Hematopoietic multipotent progenitor cell treated with erythropoietin and hydrocortisone succinate and interleukin-3 and kit ligand, for 8 days (in vitro differentiated cells): ENCODE data around the gene TIA1.
"Not testable (repeated sequence)": the region's sequence is repeated elsewhere in the genome, so short reads cannot be mapped to it uniquely, and the experiment has no call there.

Source experiments
- DNase-seq: peaks from one replicate; pipeline ENCODE4 v3.0.0-alpha.2; 2015

TIA1 gene

DNA sequence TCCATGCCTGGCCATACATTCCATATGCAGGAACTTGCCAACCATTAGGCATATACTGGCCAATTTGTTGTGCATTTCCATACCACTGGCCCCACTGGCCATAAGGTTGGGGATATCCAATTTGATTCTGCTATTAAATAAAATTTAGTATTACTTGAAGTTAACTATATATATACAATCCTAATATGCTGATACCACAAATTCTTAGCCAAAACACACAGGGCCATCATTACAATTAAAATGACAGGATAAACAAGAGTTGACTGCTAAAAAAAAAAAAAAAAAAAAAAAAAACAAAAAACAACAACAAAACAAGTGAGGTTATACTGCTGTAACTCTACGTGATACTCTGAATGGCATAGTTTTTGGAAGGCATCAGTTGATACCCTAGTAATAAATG is 34.1 kb downstream of the TIA1 start:
- no peak for DNase-seq

DNA sequence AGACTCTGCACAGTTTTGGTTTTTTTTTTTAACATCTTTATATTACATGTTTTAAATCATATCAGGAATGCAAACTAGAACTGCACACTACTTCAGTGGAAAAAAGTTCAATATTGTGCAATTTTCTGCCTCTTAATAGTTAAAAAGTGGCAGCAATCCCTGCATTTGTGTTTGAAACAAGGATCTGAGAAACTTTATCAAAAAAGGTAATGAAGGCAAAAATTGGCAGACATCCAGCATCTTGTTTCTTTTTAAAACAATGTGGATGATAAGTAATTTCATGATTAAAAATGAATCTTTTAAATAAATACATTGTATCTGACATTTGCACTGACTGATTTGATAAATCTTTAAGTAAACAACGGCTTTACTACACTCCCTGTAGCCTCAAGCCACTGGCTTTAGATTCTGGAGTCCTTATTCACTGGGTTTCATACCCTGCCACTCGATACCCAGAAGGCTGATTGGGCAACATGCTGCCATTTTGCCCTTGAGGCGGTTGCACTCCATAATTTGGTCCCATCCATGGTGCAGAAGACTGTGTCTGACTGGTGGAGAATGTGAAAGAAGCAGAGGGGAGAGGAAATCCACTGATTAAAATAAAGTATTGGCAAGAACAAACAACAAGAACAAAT is 36.0 kb downstream of the TIA1 start:
- peak; percentile 19 for DNase-seq

DNA sequence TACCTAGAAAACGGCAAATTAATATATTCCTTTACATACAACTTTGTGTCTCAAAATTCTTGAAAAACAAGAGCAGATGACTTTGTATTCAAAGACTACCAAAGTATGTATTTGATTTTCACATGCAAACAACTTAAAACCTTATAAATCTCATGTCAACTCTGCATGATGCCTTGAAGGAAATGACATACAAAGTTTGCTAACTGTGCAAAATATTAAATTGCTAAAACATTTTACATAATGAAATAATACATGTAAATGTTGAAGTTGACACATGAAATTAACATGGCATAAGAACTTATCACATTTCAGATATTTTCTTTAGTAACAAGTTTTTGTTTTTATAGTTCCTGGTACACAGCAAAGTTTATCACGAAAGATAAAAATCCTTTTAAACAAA is 36.8 kb downstream of the TIA1 start:
- DNase-seq = no peak

DNA sequence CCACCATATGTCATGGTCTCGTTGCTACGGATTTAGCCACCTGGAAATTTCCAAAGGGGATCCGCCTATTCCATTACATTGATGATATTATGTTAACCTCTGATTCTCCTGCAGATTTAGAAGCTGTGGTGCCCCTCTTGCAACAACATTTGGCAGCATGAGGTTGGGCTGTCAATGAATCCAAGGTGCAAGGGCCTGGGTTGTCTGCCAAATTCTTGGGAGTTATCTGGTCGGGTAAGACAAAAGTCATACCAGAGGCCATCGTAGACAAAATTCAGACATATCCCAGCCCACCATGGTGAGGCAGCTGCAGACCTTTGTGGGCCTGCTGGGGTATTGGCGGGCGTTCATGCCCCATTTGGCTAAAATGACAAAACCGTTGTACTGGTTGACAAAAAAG is 44.0 kb downstream of the TIA1 start:
- no peak for DNase-seq

DNA sequence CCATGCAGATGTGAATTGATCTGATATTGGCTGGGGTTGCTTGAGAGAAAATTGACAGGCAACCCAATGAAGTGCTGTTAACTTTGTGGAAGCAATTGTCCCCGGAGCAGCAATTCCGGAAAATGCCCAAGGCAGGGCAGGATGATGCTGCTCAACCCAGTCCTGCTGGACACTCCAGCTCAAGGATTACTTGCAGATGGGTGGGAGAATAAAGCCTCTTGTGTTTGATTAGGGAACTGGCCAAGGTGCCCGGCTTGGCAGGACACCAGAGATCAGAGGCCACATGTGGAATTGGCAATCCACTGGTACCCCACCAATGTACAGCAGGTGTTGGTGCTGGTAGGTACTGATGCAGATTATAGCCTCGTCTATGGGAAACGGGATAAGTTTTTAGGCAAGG is 45.3 kb downstream of the TIA1 start:
- no peak for DNase-seq

DNA sequence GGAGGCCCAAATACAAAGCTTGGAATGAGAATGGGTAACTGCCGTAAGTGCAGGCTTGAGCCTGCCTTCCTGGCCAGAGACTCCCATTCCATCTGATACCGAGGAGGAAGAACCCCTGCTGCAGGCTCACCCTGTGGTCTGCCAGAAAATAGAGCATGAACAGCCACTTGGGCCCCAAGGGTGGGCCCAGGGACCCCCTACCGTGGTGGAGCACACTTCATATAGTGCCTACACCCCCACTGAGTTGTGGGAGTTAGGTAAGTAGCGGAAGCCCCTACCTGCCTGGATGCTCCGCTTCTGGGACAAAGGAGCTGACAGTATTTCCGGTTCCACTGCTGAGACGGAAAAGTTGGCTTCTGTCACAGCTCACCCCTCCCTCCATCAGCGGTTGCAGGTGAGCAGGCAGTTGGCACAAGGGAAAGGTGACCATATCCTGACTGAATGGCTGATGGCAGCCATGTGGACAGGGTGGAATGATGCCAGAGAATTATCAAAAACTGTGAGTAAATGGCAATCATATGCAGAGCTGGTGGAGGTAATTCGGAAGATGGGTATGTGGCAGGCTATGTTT is 46.1 kb downstream of the TIA1 start:
- DNase-seq = no peak

DNA sequence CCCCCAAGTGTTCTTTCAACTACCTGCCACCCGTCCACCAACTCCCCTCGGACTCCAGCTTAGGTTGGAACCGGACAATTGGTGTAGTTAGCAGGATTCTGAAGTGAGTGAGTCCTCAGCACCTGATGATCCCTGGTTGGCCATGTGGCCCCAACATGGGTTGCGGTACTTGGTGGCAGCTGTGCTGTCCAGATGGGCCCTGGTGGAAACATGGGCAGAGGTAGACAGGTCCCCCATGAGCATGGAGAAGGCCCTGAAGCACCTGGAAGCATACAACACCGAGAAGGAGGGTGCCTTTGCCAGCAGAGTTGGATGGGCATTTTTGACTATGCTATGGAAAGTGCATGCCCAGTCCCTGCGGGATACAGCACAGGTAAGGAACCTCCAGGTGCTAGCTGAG is 46.6 kb downstream of the TIA1 start:
- DNase-seq = no peak

DNA sequence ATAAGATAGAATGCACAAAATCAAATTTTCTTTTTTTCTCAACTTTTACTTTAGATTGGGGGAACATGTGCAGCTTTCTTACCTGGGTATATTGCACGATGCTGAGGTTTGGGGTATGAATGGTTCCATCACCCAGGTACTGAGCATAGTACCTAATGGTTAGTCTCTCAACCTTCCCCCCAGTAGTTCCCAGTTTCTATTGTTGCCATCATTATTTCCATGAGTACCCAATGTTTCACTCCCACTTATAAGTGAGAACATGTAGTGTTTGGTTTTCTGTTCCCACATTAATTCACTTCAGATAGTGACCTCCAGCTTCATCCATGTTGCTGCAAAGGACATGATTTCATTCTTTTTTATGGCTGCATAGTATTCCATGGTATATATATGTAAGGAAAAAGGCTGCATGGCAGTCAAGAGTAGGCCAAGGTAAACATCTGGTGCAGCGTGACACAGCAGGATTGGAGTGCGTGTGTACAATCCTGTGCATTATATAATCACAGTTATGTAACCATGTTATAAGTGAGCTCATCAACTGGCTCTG is 47.1 kb downstream of the TIA1 start:
- no peak for DNase-seq

DNA sequence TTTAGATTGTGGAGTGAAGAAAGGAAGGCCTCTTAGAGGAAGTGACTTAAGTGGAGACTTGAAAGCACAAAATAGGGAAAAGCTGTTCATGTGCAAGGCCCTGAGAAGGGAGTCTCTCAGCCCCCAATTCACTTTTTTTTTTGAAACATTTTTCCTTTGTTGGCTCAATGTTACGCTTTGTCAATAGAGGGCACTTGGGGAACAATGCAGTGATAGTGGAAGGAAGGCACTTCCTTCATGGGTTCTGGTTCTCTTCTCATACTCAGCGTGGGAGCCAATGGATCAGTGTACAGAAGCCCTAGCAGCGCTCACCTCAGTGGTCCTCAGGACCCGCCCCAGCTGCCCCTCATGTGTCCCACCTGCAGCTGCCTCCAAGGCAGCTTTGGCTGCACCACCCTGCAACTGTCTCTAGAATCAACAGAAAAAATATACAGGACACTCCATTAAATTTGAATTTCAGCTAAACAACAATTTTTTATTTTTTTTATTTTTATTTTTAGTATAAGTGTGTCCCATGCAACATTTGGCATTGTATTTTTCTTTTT is 49.0 kb downstream of the TIA1 start:
- no peak for DNase-seq

DNA sequence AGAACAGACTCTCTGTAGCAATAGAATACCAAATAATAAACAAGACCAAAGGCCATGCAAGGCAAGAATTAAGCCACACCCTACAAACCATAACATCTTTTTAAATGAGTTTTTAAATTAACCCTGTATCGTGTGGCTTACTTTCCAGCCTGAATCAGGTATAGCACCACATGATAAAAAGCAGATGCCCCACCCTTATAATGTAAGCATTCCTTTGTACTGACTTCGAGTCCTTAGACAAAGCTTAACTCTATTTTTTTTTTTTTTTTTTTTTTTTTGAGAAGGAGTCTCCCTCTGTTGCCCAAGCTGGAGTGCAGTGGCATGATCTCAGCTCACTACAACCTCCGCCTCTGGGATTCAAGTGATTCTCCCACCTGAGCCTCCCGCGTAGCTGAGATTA is 55.9 kb downstream of the TIA1 start:
- no peak for DNase-seq

DNA sequence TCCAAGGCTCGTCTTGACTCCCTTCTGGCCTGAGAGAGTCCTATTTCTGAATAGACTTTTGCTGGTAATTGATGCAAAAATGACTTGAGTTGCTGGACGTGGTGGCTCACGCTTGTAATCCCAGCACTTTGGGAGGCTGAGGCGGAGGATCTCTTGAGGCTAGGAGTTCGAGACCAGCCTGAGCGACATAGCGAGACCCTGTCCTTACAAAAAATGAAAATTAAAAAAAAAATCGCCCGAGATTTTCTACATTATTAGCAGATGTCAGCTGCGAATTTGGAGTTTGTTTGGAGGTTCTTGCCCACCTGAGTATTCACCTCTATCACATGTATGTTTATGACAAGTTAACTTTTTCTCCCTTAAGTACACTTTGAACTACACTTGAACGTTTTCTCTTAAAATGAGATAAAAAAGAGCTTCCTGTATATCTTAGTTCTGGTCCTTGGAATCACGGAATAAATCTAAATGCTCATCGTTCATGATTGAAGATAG is 57.1 kb downstream of the TIA1 start:
- no peak for DNase-seq

DNA sequence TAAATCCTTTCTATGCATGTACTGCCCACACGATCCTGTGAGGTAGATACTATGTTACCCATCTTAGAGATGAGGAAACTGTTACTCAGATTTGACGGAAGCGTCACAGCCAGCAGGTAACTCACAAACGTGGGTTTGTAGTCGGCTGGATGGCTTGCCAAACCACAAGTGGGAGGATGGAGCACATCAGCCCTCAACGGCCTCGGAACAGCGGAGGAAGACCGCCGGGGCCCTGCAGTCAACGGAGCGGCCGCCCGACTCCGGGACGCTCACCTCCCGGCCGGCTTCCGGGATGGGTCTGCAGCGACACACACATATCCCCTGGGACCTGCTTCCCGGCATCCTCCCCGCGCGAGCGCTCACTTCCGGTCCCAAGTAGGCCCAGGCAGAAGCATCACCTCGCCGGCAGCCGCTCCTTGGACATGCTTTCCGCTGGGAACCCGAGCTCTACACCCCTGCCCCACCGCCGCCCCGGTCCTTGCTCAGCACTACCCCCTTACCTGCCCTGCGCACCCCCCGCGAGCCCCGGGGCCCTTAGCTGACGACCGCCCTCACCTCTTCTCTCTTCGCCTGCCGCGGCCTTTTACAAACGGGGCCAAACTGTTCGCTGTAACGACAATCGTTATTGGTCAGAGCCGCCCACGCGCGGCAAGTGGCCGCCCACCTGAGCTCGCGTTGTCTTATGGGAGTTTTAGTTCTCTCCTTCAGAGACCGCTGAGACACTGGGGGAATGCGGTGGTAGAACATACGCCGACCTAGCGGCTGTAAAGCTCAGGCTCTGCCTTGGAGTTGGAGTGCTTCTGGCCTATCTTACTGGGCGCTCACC is 57.8 kb downstream of the TIA1 start, which contains the start of gene C2orf42:
C2orf42 (minus strand) TSS at position 602 of the 826 bp plus-strand sequence. CDS start 9,034 bp downstream, outside the sequence.
- peak; percentile 98 for DNase-seq

DNA sequence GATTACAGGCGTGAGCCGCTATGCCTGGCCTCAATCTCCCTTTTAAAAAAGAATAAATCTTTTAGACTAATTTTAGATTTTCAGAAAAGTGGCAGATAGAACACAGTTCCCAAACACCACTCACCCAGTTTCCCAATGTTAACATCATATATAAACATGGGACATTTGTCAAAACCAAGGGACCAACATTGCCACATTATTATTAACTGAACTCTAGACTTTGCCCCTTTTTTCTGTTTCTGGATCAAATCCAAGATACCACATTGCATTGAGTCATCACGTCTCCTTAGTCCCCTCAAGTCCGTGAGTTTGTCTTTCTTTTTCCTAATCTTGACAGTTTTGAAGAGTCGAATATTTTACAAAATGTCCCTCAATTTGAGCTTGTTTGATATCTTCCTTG is 60.0 kb downstream of the TIA1 start:
- peak; percentile 42 for DNase-seq

DNA sequence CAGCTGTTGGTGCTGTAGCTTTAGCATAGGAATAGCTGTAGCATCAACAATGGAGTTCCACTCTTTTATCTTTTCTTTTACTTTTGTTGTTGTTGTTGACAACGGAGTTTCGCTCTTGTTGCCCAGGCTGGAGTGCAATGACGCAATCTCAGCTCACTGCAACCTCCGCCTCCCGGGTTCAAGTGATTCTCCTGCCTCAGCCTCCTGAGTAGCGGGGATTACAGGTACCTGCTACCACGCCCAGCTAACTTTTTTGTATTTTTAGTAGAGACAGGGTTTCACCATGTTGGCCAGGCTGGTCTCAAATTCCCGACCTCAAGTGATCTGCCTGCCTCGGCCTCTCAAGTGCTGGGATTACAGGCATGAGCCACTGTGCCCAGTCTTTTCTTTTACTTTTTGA is 61.3 kb downstream of the TIA1 start:
- not testable (repeated sequence) for DNase-seq

DNA sequence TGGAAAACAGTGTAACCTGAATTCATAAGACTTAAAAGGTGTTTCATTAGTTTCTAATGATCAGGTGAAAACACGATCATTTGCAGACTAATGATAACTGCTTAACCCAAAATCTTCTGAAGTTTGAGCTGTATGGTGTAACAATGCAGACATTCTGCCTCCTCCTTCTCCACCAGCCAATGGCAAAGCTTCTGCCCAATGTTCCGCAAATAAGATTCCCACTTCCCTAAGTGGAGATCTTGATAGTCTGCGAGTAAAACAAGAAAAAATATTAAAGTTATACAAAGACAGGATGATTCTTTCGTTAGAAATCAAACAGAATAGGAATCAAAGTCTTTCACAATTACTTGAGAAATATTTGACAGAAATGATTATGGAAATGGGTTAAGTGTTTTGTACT is 65.7 kb downstream of the TIA1 start:
- DNase-seq = no peak

DNA sequence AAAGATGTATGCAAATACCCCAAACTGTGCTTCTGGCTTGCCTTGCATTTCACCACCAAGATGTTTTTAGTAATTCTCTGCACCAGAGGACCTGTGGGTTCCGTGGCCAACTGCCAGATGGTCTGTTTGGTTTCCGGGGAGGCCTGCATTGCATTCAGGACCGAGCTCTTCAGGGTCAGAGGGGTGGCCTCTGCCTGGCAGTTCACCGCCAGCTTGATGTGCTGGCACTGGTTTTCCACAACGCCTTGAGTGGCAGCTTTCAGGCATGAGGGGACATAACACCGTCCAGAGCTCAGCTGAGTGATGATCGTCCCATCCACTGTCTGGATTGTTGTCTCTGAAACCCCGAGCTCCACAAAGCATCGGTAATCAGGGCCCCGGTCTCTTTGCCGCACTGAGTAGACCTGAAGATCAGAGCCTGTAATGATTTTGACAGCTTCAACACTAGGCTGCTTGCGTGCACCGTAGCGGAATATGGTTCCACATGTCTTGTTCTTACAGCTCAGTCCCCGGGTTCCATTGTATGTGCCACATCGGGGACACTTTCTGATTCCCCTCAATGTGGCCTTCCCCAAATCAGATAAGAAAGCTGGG is 67.0 kb downstream of the TIA1 start:
- DNase-seq = no peak

DNA sequence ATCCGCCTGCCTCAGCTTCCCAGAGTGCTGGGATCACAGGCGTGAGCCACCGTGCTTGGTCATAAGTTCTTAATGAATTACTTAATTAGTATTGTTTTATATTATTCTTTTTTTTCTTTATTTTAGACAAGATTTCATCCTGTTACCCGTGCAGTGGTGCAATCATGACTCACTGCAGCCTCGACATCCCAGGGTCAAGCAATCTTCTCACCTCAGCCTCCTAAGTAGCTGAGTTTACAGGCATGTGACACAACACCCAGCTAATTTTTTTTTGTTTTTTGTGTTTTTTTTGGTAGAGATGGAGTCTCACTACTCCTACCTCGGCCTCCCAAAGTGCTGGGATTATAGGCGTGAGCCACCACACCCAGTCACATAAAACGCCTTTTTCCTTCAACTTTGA is 74.9 kb downstream of the TIA1 start:
- no peak for DNase-seq

DNA sequence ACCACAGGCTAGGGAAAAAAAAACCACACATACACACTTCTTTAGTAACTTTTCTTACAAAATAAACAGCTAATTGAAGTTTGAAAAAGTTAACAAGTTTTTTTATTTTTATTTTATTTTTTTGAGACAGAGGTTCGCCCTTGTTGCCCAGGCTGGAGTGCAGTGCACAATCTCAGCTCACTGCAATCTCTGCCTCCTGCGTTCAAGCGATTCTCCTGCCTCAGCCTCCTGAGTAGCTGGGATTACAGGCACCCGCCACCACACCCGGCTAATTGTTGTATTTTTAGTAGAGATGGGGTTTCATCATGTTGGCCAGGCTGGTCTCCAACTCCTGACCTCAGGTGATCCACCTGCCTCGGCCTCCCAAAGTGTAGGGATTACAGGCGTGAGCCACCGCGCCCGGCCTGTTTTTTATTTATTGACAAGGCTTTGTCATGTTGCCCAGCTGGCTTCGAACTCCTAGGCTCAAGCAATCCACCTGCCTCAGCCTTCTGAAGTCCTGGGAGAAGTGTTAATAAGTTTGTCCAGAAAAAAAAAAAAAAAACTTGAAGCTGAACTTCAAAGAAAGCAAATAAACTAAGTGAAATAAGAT is 78.7 kb downstream of the TIA1 start:
- DNase-seq = not testable (repeated sequence)

DNA sequence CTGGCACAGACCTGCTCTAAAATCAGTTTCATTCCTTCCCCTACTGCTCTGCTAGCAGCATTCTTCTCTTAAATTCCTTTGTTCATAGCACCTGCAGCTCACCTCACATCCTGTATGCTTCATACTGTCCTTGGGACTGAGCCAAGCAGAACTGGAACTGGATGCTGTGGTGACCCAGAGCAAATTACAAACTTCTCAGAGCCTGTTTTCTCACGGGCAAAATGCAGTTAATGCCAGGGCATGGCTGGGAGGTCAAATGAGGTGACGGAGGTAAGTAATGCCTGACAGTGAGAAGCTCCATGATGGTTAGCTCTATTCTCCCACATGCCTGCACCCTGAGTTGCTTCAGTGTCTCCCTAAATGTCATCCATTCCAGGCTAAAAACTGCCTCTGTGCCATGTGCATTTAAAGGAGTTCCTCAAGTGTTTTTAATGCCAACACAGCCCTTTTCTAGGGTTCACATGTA is 87.3 kb downstream of the TIA1 start:
- no peak for DNase-seq

DNA sequence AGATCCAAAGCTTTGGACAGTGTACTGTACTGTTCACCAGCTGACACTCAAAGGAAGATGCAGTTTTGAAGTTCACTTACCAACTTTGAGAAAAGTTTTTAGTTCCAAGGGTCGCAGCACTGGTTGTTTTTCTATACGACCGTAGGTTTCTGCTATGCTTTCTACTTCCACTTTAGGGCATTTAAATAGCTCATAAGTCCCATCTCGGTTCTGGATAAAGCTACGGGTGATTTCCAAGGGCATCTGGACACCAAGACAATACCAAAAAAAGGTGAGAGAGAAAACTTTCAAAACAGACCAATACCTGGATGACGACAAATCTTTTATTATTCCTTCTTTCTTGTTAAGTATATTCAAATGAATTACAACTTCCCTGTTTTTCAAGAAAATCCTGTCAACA is 87.9 kb downstream of the TIA1 start:
- no peak for DNase-seq
